ENCODE results near the gene NTRK3.

Gene NTRK3

GRCh38 chr15:88043396-88043795, 213.1 kb downstream of the NTRK3 start:
- H3K9me3 ChIP-seq (ENCODE audit: insufficient read depth, low read depth, low read length), result no peaks in the 10 kb centered on the region

GRCh38 chr15:88042047-88042446, 214.5 kb downstream of the NTRK3 start:
- no peak overlapping the region for H3K9ac ChIP-seq (ENCODE audit: low read depth, low read length, poor library complexity, severe bottlenecking)
- H3K4me1 ChIP-seq (ENCODE audit: insufficient read depth, low read length, poor library complexity, severe bottlenecking), result no peaks in the 10 kb centered on the region
- TF ChIP-seq CTCF (conservative IDR thresholded peaks at IDR 0.05; ENCODE audit: low read length) (no peak), EZH2phosphoT487 (IDR thresholded peaks at IDR 0.05; ENCODE audit: borderline replicate concordance) (no peak)
- no peak overlapping the region for H2AFZ ChIP-seq (ENCODE audit: low read length)
- no peak overlapping the region for H3K4me2 ChIP-seq (ENCODE audit: low read depth, low read length, poor library complexity, severe bottlenecking)
- H3K4me3 ChIP-seq (ENCODE audit: low read length, poor library complexity, severe bottlenecking), result no peak overlapping the region
- no peaks in the 10 kb centered on the region for H3K9me3 ChIP-seq (ENCODE audit: insufficient read depth, low read depth, low read length)
- H3K9me2 ChIP-seq (replicated peaks; ENCODE audit: low read depth, low read length), result no peaks in the 10 kb centered on the region
- no peaks in the 10 kb centered on the region for H3K36me3 ChIP-seq (ENCODE audit: insufficient read depth, low read length)
- H3K27me3 ChIP-seq (ENCODE audit: insufficient read depth, low read length, poor library complexity, severe bottlenecking), result no peaks in the 10 kb centered on the region
- H4K20me1 ChIP-seq (ENCODE audit: insufficient read depth, low read length, poor library complexity, severe bottlenecking), result no peaks in the 10 kb centered on the region
- no peaks in the 10 kb centered on the region for H3F3A ChIP-seq (ENCODE audit: low read depth)
- H3K79me2 ChIP-seq (ENCODE audit: insufficient read depth, low read length), result no peaks in the 10 kb centered on the region

More at GRCh38 chr15:88043396-88043795, 213.1 kb downstream of the NTRK3 start:
- no peaks in the 10 kb centered on the region for H3K9me2 ChIP-seq (replicated peaks; ENCODE audit: low read depth, low read length)
- H3F3A ChIP-seq (ENCODE audit: low read depth), result no peaks in the 10 kb centered on the region
- H3K9ac ChIP-seq (ENCODE audit: low read depth, low read length, poor library complexity, severe bottlenecking), result no peak overlapping the region
- H4K20me1 ChIP-seq (ENCODE audit: insufficient read depth, low read length, poor library complexity, severe bottlenecking), result no peaks in the 10 kb centered on the region
- no peaks in the 10 kb centered on the region for H3K27me3 ChIP-seq (ENCODE audit: insufficient read depth, low read length, poor library complexity, severe bottlenecking)
- no peak overlapping the region for H3K4me3 ChIP-seq (ENCODE audit: low read length, poor library complexity, severe bottlenecking)
- TF ChIP-seq CTCF (conservative IDR thresholded peaks at IDR 0.05; ENCODE audit: low read length), result no peak
- H3K36me3 ChIP-seq (ENCODE audit: insufficient read depth, low read length), result no peaks in the 10 kb centered on the region
- H3K4me1 ChIP-seq (ENCODE audit: insufficient read depth, low read length, poor library complexity, severe bottlenecking), result no peaks in the 10 kb centered on the region
- H3K4me2 ChIP-seq (ENCODE audit: low read depth, low read length, poor library complexity, severe bottlenecking), result no peak overlapping the region
- H2AFZ ChIP-seq (ENCODE audit: low read length), result no peak overlapping the region
- no peaks in the 10 kb centered on the region for H3K79me2 ChIP-seq (ENCODE audit: insufficient read depth, low read length)

GRCh38 chr15:88040516-88040915, 216.0 kb downstream of the NTRK3 start:
- no peak for TF ChIP-seq CTCF (conservative IDR thresholded peaks at IDR 0.05; ENCODE audit: low read length)
- no peak for TF ChIP-seq EZH2phosphoT487 (IDR thresholded peaks at IDR 0.05; ENCODE audit: borderline replicate concordance)
- Histone ChIP-seq H3K27me3 (ENCODE audit: insufficient read depth, low read length, poor library complexity, severe bottlenecking) (no peaks in the 10 kb centered on the region), H4K20me1 (ENCODE audit: insufficient read depth, low read length, poor library complexity, severe bottlenecking) (no peaks in the 10 kb centered on the region), H3K79me2 (ENCODE audit: insufficient read depth, low read length) (no peaks in the 10 kb centered on the region), H3K4me2 (ENCODE audit: low read depth, low read length, poor library complexity, severe bottlenecking) (no peak overlapping the region), H3K36me3 (ENCODE audit: insufficient read depth, low read length) (no peaks in the 10 kb centered on the region), H3K4me1 (ENCODE audit: insufficient read depth, low read length, poor library complexity, severe bottlenecking) (no peaks in the 10 kb centered on the region), H3K9ac (ENCODE audit: low read depth, low read length, poor library complexity, severe bottlenecking) (no peak overlapping the region), H3K9me2 (replicated peaks; ENCODE audit: low read depth, low read length) (no peaks in the 10 kb centered on the region), H3F3A (ENCODE audit: low read depth) (no peaks in the 10 kb centered on the region), H3K9me3 (ENCODE audit: insufficient read depth, low read depth, low read length) (no peaks in the 10 kb centered on the region), H2AFZ (ENCODE audit: low read length) (no peak overlapping the region), H3K4me3 (ENCODE audit: low read length, poor library complexity, severe bottlenecking) (no peak overlapping the region)

All from Loucy (cell line).